Effector memory CD4-positive, alpha-beta T cell (primary cell): ENCODE data around the gene MXD1.

ENCODE experiments used
- DNase-seq, 3 donors: peaks; one replicate each; pipeline ENCODE4 v3.0.0-alpha.2; 2020
- H3K27ac ChIP-seq: 2 replicates; pipeline ENCODE4 v1.7.0; 2013; ENCODE audit warnings: mild to moderate bottlenecking, low read length, moderate library complexity; ENCODE audit not compliant: insufficient read depth, poor library complexity, severe bottlenecking
- H3K27me3 ChIP-seq: replicated peaks from 2 replicates; pipeline ENCODE4 v1.7.0; 2013; ENCODE audit warnings: mild to moderate bottlenecking, low read length; ENCODE audit not compliant: insufficient read depth, control insufficient read depth, poor library complexity, severe bottlenecking
- H3K36me3 ChIP-seq: 2 replicates; pipeline ENCODE4 v1.7.0; 2013; ENCODE audit warnings: mild to moderate bottlenecking, low read length, moderate library complexity; ENCODE audit not compliant: control insufficient read depth, insufficient read depth
- H3K4me1 ChIP-seq: 2 replicates; pipeline ENCODE4 v1.7.0; 2013; ENCODE audit warnings: low read length, mild to moderate bottlenecking; ENCODE audit not compliant: control insufficient read depth, insufficient read depth, poor library complexity, severe bottlenecking
- H3K4me3 ChIP-seq: 2 replicates; pipeline ENCODE4 v1.7.0; 2013; ENCODE audit warnings: low read length, low read depth, mild to moderate bottlenecking; ENCODE audit not compliant: insufficient read depth, poor library complexity, severe bottlenecking
- H3K9me3 ChIP-seq: 2 replicates; pipeline ENCODE4 v1.7.0; 2013; ENCODE audit warnings: mild to moderate bottlenecking, low read length, moderate library complexity; ENCODE audit not compliant: control insufficient read depth

The MXD1 gene

DNA sequence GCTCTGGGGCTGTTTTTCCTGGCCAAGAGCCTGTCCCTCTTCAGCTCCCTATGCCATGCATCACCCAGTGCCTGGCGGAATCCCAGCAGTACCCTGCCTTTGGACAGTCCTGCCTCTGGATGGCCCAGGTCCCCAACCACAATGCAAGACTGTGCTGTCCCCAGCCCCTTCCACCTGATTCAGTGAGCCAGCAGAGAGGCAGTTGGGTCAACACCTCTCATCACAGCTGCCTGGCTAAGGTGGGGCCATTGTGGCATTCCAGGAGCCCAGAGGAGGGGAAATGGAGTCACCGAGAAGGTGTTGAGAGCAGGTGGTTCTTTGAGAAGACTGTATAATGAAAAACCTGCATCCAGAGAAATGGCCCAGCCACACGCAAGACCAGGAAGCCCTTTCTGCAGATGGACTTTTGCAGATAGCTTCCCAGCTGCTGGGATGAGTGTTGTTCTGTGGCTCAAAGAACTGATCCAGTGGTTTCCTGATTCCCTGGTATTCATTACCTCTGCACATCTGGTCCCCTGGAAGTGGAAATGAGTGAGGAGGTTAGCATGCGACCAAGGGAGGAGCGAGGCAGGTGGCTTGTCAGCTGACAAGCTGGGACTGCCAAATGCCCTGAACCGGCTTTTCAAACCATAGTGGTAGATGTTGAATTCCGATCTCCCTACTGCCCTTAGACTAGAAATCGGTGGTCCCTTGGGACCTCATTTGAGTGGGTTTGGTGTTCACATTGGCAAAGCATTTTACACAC lies 48.2 kb downstream of the MXD1 start:
- Histone ChIP-seq H3K4me3 (no peak overlapping the region), H3K27me3 (no peaks in the 10 kb centered on the region)
- DNase-seq, result no peak

DNA sequence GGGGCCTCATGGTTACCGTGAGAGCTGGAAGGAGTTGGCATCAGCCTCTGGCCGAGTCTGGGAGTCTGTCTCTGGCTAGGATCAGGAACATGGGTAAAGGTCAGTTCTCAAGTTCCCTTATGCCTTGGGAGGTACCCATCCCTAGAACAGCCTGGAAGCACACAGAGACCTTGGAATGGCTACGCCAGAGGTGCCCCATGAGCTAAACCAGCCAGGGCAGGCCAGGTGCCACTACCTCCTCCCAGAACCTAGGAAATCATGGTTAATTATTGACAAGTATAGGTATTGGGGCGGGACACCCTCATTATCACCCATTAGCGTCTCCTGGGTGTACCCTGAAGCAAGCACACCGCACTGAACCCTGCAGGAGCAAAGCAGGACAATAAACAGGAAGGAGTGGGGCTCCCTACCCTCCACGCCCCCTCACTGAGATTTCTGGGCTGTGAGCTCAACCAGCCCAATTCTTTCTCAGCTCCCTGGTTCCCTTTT lies 49.5 kb downstream of the MXD1 start:
- no peaks in the 10 kb centered on the region for H3K9me3 ChIP-seq
- no peaks in the 10 kb centered on the region for H3K36me3 ChIP-seq
- no peak overlapping the region for H3K27ac ChIP-seq
- DNase-seq, result no peak
- no peaks in the 10 kb centered on the region for H3K27me3 ChIP-seq
- no peak overlapping the region for H3K4me3 ChIP-seq
- H3K4me1 ChIP-seq, result no peaks in the 10 kb centered on the region

More for the DNA sequence above, 48.2 kb downstream of the MXD1 start:
- Histone ChIP-seq H3K36me3 (no peaks in the 10 kb centered on the region), H3K9me3 (no peaks in the 10 kb centered on the region), H3K27ac (no peak overlapping the region), H3K4me1 (no peaks in the 10 kb centered on the region)

- no peak for DNase-seq
- Histone ChIP-seq H3K9me3 (no peaks in the 10 kb centered on the region), H3K36me3 (no peaks in the 10 kb centered on the region), H3K4me1 (no peaks in the 10 kb centered on the region), H3K27ac (no peak overlapping the region), H3K4me3 (no peak overlapping the region), H3K27me3 (no peaks in the 10 kb centered on the region)
Observed at GRCh38 chr2:69965756-69966445, 51.0 kb downstream of the MXD1 start.

DNA sequence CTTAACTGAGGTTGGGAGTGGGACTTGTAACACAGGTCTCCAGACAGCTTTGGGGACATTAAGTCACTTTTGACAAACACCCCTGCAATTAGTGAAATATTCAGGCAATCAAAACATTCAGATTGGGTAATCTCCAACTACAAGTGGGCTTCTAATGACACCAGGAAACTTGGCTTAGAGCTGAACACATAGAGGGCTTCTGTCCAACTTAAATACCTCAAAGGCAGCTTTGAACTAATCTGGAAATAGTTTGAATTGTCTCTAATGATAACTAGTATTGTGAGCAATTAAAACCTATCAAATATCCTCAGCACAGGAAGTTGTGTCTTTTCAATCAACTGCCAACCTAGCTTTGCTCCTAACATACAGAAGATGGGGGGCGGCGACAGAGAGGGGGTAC lies 51.6 kb downstream of the MXD1 start:
- Histone ChIP-seq H3K36me3 (no peaks in the 10 kb centered on the region), H3K4me3 (no peak overlapping the region), H3K4me1 (no peaks in the 10 kb centered on the region), H3K9me3 (no peaks in the 10 kb centered on the region), H3K27ac (no peak overlapping the region), H3K27me3 (no peaks in the 10 kb centered on the region)
- DNase-seq, result no peak

DNA sequence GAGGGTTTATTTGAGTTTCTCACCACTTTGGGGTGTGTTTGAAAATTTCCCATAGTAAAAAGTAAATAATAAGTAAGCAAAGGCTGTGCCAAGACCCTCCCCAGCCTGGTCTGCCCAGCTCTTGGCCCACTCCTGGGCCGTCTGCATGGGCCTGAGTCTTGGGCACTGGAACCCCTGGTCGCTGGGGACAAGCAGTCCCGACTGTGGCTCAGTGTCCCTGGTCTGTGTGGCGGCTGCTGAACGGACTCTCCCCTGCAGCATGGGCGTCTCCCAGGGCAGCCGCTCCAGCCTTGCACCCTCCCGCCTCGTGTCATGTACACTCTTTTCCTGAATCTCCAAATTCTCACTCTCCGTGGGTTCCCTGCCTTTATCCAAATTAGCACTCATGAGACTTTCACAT lies 53.7 kb downstream of the MXD1 start:
- no peak overlapping the region for H3K27ac ChIP-seq
- no peaks in the 10 kb centered on the region for H3K36me3 ChIP-seq
- no peak for DNase-seq

GRCh38 chr2:69969126-69969983 lies 54.4 kb downstream of the MXD1 start:
- Histone ChIP-seq H3K27ac (no peak overlapping the region), H3K4me1 (no peaks in the 10 kb centered on the region), H3K4me3 (no peak overlapping the region), H3K36me3 (no peaks in the 10 kb centered on the region), H3K27me3 (no peaks in the 10 kb centered on the region), H3K9me3 (no peaks in the 10 kb centered on the region)
- no peak for DNase-seq

More for the DNA sequence above, 53.7 kb downstream of the MXD1 start:
- Histone ChIP-seq H3K9me3 (no peaks in the 10 kb centered on the region), H3K27me3 (no peaks in the 10 kb centered on the region), H3K4me1 (no peaks in the 10 kb centered on the region), H3K4me3 (no peak overlapping the region)

DNA sequence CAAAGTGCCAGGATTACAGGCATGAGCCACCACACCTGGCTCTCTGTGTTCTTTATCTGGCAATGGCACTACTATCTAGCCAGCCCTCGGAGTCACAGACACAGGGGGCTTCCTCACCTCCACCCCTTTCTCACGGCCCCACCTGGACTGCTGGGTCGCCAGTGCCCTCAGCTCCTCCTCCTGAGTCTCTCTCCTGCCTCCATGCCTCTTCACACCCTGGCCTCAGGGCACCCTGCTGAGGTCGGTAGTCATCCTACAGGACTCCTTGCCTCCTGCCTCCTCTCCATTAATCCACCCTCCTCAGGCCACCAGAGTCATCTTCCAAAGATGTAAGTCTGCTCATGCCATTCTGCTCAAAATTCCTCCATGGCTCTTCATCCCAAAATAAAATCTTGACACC lies 55.1 kb downstream of the MXD1 start:
- DNase-seq, result no peak
- H3K36me3 ChIP-seq, result no peaks in the 10 kb centered on the region
- H3K9me3 ChIP-seq, result no peaks in the 10 kb centered on the region
- no peak overlapping the region for H3K27ac ChIP-seq
- no peaks in the 10 kb centered on the region for H3K4me1 ChIP-seq
- H3K27me3 ChIP-seq, result no peaks in the 10 kb centered on the region
- H3K4me3 ChIP-seq, result no peak overlapping the region

DNA sequence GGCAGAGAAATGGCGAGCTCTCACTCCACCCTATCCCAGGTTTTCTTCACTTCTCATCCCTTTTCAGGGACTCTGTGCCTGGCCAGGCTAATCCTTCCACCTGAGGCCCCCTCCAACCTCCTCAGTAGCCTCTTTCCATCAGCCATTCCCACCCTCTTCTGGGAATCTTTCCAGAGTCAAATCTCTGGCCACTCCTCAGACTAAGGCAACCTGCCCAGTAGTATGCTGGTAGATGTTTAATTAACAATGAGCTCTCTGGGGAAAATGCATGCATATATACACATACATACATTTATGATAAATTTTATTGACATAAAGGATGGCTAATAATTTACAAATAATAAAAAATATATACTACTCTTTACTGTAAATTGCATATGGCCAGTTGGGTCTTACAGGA lies 57.9 kb downstream of the MXD1 start:
- no peaks in the 10 kb centered on the region for H3K27me3 ChIP-seq
- H3K27ac ChIP-seq, result no peak overlapping the region
- DNase-seq, result no peak
- no peaks in the 10 kb centered on the region for H3K4me1 ChIP-seq
- no peaks in the 10 kb centered on the region for H3K36me3 ChIP-seq
- no peaks in the 10 kb centered on the region for H3K9me3 ChIP-seq
- H3K4me3 ChIP-seq, result no peak overlapping the region

GRCh38 chr2:69973335-69973735 lies 58.4 kb downstream of the MXD1 start:
- Histone ChIP-seq H3K27me3 (no peaks in the 10 kb centered on the region), H3K4me3 (no peak overlapping the region), H3K27ac (no peak overlapping the region), H3K4me1 (no peaks in the 10 kb centered on the region), H3K36me3 (no peaks in the 10 kb centered on the region), H3K9me3 (no peaks in the 10 kb centered on the region)
- no peak for DNase-seq
